ENCODE data around the gene OCIAD2.

- TF ChIP-seq POLR2A (IDR thresholded peaks at IDR 0.05), result no peak
- no peak for TF ChIP-seq CTCF (IDR thresholded peaks at IDR 0.05)
Observed at GRCh38 chr4:48899950-48900349, 6.6 kb downstream of the OCIAD2 start.

All from vagina (tissue), 2 donors.